HuH-7.5 (cell line): ENCODE measurements around the gene MMS19.
"Not testable (repeated sequence)": the region's sequence is repeated elsewhere in the genome, so short reads cannot be mapped to it uniquely, and the experiment has no call there.

Experiments used
- DNase-seq: peaks from one replicate; pipeline ENCODE4 v3.0.0; 2011; ENCODE audit warnings: low spot score

Gene MMS19

DNA sequence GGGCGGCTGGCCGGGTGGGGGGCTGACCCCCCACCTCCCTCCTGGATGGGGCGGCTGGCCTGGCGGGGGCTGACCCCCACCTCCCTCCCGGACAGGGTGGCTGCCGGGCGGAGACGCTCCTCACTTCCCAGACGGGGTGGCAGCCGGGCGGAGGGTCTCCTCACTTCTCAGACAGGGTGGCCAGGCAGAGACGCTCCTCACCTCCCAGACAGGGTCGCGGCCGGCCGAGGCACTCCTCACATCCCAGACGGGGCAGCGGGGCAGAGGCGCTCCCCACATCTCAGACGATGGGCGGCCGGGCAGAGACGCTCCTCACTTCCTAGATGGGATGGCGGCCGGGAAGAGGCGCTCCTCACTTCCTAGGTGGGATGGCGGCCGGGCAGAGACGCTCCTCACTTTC, 30.7 kb upstream of the MMS19 start:
- DNase-seq, result not testable (repeated sequence)

DNA sequence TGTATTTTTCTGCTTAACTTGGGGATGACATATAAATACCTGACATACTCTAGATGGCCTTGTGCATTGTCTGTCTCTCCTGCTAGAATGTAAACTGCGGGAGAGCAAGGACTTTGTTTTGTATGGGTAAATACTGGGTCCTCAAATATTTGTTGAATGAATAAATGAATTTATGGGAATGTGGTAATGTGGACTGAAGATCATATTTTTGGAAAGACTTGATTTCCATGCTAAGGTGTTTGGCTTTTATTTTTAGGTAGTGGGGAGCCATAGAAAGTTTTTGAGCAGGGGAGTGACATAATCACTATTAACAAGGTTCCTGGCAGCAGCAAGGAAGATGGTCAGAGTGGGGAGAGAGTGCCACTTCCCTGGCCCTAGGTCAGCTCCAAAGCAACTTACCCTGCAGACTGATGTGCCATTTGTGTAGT, 27.5 kb upstream of the MMS19 start:
- no peak for DNase-seq

DNA sequence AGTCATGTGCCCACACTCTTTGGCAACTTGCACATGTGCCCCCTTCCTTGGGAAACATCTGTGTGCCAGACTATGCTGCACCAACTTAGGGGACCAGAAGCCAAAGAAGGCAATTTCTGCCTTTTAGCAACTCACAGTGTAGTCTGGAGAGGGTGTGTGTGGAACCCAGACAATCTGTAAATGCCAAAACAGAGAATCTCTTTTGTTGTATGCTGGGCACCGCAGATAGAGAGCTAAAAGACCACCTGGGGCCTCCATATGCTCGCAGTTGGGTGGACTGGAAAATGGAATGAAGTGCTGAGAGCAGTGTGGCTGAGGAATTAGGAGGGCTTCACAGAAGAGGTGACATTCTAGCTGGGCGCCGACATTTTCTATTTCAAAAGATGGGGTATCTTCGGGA, 26.9 kb upstream of the MMS19 start:
- DNase-seq, result no peak

DNA sequence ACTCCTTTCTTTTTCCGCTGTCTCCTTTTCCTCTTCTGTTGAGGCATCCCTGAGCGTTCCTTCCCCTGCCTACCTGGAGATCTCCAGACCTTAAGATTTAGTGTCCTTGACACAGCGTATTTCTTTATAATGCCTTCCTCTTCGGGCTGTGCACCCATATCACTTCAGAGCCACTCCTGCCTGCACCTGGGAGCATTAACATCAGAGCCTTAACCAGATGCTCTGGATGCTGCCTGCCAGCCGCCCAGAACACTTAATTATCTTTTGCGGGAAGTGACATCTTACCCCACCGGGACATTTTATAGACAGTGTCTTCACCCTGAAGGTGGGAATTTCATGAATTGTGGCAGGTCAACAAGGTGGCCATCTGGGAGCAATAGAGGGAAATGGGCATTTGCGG, 24.7 kb upstream of the MMS19 start:
- DNase-seq, result no peak

DNA sequence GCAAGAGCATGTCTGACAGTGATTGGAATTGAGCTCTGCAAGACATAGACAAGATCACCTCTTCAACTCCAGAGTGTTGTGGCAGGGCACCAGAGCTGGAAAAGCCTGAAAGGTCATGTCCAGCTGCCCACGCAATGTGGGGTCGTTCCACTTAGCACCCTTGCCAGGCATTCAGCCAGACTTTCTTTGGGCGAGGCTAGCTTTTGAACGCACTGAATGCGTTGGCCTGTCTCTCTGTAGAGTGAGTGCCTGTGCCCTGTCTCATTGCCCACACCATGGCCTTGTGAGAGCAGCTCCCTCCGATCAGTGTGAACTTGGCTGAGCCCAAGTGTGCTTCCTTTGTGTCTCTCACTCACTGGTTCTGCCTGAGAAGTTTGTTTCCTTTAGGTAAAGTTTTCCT, 23.8 kb upstream of the MMS19 start:
- no peak for DNase-seq

DNA sequence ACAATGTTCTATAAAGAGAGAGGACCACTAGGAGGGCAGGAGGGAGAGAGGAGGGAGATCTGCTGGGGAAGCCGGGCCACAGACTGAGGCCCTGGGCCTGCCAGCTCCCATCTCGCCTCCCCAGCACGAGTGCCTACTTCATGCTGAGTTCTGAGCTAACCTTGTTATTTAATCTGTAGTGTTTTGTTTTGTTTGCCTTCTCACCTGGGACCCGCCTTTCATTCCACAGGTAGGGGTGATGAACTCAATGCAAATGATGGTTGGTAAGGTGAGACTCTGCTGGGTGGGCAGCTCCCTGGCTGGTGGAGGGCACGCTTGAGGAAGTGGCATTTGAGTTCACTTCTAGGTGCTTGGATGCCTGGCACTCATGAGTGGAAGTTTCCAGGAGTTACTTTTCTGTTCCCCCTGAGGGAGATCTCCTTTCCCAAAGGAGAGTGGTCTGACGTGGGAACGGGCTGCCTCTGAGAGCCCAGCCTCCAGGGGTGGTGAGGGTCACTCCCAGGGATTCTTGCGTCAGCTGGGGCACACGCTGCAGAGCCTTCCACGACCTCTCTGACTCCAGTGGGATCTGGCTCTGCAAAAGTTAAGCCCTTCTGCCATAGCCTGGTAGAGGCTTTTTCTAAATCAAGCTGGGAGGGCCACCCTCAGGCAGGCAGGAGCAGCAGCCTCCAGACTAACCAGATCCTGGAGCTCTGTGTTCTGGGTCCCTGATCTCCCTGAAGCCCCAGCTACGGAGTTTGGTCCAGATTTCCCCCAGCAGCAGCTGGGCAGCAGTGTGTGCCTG, 22.9 kb upstream of the MMS19 start:
- DNase-seq, result no peak

DNA sequence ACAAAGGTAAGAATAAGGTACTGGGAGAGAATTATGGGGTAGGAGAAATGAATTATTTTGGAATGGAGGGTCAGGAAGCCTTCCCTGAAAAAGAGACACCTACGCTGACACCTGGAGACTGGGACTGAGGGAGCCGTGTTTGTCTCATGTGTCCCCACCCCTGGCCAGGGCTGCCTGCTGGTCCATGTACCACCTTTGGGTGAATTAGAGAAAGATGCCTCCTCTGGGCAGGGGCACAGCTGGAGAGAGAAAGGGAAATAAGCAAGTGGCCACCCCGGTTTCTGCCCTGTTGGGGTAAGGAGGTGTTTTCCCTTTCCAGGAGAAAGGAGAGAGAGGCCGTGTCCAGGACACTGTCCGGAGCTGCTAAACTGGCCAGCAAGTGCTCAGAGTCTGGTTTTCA, 22.3 kb upstream of the MMS19 start:
- DNase-seq, result no peak

DNA sequence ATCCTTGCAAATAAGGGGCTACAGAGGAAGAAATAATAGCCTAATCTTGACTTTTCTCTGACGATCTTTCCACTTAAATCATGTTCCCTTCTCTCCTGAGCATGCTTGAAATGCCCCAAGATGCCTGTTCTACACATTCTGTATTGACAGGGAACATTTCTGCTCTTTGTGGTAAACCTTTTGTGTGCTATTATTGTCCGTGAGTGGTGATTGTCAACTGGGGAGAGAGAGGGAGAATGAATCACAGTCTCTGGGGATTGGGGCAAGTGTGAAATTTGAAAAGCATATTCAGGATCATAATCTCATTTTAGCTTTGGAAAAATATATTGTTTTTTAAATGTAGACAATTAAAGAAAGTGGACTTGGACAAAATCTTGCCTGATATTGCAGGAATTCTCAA, 21.1 kb upstream of the MMS19 start:
- DNase-seq, result no peak

DNA sequence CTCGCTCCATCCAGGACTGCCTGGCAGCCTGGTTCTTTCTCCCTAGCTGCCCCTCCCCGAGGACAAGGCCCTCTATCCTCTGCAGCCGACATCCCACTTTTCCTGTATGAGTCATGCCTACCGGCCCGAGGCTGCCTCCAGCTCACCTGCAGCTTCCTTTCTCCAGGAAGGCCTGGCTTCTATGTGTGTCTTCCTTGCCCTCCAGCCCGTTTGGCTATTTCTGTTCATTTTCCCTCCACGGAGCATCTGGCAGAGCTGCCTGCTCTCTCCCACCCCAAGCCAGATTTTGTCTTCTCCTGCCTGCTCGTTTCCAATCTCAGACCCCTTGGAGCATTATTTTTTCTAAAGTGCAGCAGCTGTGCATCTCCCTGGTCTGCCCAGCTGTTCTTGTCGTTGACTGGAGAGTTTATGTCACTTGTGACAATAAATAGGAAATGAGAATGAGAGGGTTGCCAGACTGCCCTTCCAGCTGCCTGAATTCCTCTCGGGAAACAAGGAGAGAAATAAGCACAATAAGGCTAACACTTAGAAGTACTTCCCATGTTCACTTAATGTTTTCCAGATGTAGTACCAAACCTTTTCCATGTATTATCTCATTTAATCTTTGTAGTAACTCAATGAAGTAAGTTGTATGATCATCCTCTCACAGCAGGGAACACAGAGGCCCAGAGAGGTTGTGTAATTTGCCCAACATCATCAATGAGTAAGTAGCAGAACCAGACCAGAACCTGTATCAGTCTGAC, 20.2 kb upstream of the MMS19 start:
- DNase-seq, result no peak

DNA sequence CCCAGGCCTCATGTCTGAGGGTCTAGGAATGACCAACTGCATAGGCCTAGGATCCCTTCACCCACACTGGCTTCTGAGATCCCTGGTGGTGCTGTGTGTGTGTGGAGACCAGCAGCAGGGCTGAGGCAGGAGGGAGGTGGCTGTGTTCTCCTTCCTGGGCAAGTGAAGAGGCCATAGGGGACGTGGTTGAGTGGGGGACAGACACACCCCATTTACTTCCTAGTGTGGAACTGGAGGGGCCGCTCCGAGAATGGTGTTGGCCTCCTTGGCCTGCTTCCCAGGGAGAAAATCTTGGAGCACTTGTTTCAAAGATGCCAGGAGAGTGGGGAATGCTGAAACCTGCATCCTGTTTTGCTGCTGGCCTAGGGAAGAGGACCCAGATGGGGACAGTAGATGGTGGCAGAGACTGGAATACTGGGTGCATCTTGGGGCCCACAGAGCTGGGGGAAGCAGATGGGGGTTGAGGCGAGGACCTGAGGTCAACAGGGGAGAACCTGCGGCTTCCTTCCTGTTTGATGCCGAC, 19.6 kb upstream of the MMS19 start:
- DNase-seq, result no peak

DNA sequence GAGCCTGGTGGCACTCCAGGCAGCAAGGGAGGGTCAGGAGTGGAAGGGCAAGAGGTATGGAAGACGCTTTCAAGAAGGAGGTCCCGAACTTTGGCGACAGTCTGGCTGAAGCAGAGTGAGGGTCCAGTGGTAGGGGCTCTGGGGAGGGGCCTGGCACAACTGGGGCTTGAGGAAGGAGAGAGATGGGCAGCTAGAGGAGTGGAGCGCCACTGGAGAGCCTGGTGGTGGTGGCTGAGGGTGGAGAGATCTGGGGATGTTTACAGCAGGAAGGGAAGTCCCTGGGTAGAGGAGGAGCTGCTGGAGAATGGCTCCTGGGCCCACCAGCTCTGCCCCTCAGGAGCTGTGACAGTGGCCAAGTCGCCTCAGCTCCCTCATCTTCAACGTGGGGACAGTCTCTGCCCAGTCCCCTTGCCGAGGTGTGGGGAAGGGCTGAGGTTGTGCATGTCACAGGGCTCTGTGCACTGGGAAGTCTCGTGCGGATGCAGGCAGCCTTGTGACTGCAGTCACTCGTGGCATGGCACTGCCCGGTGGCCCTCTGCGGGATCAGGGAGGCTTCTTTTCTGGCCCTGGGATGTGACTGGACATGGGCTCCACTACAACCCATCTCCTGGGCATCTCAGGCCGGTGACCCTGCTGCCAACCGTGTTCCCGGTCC, 19.0 kb upstream of the MMS19 start:
- no peak for DNase-seq

DNA sequence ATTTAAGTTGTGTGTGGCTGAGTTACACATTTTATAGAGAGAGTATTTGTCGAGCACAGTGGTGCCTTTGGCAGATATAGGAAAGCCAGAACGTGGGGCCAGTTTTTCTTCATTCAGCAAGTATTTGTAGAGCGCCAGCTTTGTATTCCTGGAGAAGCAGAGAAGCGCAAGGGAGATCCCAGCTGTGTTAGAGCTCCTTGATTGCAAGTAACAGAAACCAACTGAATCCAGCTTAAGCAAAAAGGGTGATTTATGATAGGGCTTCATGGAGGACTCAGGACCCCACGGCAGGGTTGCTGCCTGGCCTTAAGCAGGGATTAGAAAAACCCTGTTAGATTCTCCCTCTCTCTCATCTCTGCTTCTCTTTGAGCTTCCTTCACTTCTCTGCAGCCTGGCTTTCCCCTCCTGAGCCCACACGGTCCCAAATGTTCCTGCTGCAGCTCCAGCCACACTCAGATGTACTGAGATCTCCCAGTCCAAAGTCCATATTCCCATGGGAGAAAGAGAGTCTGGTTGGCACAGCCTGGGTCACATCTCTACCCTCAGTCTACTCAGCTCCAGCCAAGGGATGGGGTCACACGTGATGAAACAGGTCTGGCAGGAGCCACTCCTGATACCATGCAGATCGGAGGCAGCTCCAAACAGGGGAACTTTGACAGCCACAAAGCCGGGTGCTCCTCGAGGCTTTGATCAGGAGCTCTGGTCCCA, 17.2 kb upstream of the MMS19 start:
- no peak for DNase-seq

DNA sequence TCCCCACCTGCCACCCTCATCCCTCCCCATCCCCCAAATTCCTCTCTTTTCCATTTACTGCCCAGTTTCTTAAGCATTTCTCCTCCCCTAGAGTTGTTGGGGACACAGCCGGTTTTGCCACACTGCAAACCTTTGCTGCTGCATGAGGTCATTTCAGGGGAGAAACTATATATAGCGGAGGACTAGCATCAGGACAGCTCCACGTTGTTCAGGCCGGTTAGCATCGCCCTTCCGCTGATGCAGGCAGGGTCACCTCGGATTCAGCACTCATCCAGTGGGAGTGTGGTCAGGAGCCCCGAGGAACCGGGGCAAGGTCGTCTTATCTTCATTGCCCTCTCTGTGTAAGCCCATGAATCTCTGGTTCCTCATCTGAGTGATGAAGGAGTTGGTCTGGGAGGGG, 16.1 kb upstream of the MMS19 start:
- DNase-seq, result no peak

DNA sequence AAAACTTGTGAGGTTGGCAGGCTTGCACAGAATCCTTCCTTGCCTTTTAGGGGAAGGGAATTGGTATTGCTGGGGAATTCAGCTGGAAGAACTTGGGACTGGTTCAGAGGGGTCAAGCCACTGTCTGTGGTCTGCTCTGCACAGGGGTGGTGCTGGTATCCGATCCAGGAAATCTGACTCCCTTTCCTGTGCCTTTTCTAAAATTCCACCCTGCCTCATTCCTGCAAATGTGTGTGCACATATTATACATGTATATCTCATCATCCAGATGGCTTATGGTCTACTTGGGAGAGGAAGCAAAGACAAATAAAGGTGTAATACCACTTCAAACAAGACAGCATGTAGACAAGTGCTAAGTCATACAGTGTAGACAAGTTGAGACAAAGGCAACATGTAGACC, 14.8 kb upstream of the MMS19 start:
- no peak for DNase-seq

DNA sequence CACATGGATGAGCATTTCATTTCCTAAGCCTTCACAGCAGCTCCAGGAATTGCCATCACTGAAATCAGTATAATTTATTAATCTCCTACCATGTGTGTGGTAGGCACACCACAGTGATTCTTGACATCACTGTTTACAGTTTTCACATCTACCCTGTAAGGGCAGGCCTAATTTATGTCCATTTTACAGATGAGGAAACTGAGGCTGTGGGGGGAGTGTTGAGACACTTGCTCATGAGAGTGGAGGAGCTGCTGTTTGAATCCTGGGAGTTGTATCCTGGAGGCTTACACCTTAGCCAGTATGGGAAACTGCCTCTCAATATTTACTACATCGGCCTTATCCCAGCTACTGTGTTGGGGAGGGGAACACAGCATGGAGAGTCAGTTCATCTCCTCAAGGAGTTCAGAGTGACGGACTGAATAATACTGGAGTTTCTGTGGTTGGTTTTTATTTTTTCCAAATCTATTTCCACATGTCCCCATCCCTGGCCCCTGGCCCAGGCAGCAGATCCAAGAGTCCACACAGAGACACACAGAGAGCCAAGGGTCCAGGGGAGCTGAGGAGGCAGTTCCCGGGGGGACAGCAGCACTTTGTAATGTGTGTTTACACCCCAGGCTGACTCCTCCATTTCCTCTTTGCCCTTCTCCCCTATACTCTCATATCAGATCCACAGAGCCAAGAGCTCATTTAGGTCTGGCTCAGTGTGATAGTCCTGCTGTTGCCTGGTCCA, 13.7 kb upstream of the MMS19 start:
- no peak for DNase-seq

DNA sequence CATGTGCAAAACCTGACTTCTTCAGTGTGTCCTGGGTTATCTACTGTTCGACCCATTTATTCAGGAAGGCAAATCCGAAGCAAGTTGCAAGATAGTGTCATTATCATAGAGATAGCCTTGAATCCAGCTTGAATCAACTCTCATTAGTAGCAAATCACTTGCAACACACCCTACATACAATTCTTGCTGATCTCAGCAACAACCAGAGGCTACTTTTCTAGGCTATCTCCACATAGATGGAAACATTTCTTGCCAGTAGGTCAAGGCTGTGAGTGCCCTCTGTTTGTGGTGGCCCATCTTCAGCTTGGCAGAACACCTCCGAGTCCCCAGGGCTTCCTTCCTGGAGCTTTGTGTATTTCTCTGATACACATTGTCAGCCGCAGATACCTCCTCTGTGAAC, 12.5 kb upstream of the MMS19 start:
- no peak for DNase-seq

DNA sequence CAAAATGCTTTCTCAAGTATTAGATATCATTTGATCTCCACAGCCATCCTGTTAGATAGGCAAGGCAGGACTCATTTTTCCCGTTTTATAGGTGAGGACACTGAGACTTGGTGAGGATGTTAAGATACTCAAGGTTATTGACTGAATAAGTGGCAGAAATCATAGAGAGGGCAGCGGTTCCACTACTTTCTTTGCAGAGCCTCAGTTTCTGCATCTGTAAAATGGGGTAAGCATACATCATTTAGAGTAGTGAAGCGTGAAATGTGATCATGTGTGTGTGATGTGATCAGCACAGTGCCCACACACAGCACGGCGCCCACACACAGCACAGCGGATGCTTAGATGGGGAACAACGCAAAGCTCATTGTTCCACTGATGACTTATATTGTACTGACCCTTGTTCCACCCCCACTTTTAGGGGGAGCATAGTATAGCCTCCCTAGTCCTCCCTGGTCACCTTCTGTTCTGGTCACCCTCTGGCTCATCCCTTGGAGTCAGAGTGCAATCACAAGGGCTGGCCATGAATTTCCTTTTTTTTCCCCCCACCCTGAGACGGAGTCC, 11.0 kb upstream of the MMS19 start:
- DNase-seq, result no peak

DNA sequence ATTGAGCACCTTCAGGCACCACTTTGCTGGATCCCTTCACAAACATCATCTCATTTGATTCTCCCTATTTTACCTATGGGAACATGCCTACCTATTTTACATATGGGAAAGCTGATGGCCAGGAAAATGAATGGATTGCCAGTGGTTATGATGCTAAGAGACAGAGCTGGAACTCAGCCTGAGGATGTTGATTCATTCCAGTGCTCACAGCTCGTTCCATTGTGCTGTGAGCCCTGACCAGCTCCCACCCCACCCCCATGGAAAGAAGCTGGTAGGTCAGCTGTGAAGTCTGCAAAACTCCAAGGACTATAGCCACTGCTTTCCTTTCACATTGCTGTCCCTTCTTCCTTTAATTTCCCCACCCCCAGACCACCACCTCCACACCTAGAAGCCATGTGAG, 10.1 kb upstream of the MMS19 start:
- no peak for DNase-seq

DNA sequence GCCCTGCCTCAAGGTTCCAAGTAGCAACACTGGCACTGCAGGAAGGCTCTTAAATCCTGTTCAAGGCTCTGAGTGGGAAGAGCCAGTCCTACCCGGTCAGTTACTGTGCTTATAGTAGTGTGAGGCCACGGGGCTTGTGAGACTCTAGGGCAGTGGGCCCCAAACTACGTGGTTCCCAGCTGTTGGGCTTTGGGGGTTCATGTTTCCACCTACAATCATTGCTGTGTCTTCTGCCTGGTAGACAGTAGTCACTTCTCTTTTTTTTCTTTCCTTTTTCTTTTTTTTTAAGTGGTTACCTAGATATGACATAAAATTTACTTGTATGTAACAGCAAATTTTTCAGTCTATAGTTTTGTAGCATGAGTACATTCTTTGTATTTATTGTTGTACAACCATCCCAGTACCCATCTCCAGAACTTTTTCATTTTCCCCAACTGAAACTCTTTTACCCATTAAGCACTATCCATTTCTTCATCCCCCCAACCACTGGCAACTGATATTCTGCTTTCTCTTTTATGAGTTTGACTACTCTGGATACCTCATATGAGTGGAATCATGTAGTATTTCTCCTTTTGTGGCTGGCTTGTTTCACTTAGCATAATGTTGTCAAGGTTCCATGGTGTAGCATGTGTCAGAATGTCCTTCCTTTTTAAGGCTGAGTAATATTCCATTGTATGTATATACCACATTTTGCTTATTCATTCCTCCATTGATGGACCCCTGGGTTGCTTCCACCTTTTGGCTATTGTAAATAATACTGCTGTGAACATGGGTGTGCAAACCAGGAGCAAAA, 8.2 kb upstream of the MMS19 start:
- DNase-seq, result no peak

DNA sequence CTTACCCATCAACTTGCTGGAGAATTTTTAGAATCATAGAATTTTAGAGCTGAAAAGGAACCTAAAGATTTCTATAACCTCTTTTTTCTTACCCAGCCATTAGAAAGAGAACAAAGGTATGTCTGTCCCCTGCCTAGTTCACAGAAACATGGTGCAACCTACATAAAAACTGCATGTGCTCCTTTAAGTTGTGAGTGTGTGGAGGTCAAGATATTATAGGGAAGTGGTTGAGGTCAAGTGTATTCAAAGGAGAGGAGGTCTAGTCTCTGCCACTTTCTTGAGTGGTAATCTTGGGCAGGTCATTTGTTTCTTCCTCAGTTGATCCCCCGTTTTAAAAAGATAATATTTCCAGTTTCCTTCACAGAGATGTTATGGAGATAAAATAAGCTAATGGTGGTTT, 6.9 kb upstream of the MMS19 start:
- no peak for DNase-seq

DNA sequence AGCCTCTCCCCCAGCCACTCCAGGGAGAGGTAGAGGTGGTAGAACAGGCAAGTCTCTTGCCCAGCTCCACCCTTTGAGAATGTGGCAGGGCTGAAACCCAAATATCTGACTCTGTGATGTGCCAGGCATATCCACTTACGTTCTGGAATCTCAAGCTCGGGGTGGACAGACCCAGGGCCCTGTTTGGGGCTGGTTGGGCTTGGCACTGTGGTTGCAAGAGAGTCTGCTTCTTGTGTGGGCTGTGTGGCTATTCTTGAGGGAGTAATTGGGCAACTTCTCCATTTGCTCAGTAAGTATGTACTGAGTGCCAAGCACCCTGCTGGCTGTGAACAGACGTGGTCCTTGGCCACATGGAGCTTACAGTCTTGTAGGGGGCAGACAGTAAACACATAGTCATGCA, 5.2 kb upstream of the MMS19 start:
- DNase-seq, result no peak
